Upper lobe of left lung (tissue), 6 donors: ENCODE data around the gene VMAC. TPM values are rescaled to one million over a fixed set of nuclear protein-coding genes. Genes with fewer than 3 reads are reported as not detected.

Source experiments
- ATAC-seq, 2 donors: fragments of 200-7000 bp; cut with Tn5 transposase; one replicate each; pipeline ENCODE4 v1.9.1; 2022; ENCODE audit warnings: mild to moderate bottlenecking in 2 of 2, moderate library complexity in 2 of 2; ENCODE audit not compliant: low FRiP score in 2 of 2
- DNase-seq, 2 donors: peaks; one replicate each; pipeline ENCODE4 v3.0.0-alpha.2; 2019 to 2020
- H3K27ac ChIP-seq, 4 donors: fragments of 200-600 bp; sonication (generic); one replicate each; pipeline ENCODE4 v1.5.1; 2016 to 2019
- H3K27me3 ChIP-seq, 4 donors: fragments of 200-600 bp; sonication (generic); one replicate each; pipeline ENCODE4 v1.5.1; 2017 to 2019
- H3K36me3 ChIP-seq, 4 donors: fragments of 200-600 bp; sonication (generic); one replicate each; pipeline ENCODE4 v1.5.1; 2016 to 2019
- H3K4me1 ChIP-seq, 4 donors: fragments of 200-600 bp; sonication (generic); one replicate each; pipeline ENCODE4 v1.5.1; 2018 to 2019
- H3K4me3 ChIP-seq, 4 donors: fragments of 200-600 bp; sonication (generic); one replicate each; pipeline ENCODE4 v1.5.1; 2017 to 2019; ENCODE audit warnings: mild to moderate bottlenecking in 2 of 4, moderate library complexity in 1 of 4
- H3K9me3 ChIP-seq, 4 donors: fragments of 200-600 bp; sonication (generic); one replicate each; pipeline ENCODE4 v1.5.1; 2018 to 2019
- EP300 ChIP-seq, 4 donors: sonication (generic); formaldehyde crosslinking; IDR thresholded peaks; one replicate each; pipeline ENCODE4 v1.5.1; 2017; ENCODE audit warnings: antibody characterized with exemption in 4 of 4, control low read depth in 2 of 4
- POLR2A ChIP-seq, 4 donors: fragments of 450-650 bp; IDR thresholded peaks; one replicate each; pipeline ENCODE4 v1.5.1; 2016 to 2017; ENCODE audit warnings: antibody characterized with exemption in 4 of 4, mild to moderate bottlenecking in 2 of 4
- POLR2AphosphoS5 ChIP-seq, 2 donors: sonication (generic); formaldehyde crosslinking; IDR thresholded peaks; one replicate each; pipeline ENCODE4 v1.5.1; 2017; ENCODE audit warnings: antibody characterized with exemption in 2 of 2
- WGBS, 2 donors: methylation state at CpG; one replicate each; pipeline ENCODE4 v1.1.5; 2017 to 2018; 5-methylcytosine and 5-hydroxymethylcytosine counted together
- total RNA-seq, 6 donors: library from RNA; depleted of rRNA in 4 of 6; stranded (reverse); fragments of >200 nt in 4 of 6; gene quantifications; one replicate each; pipeline versions ENCODE4 v1.1.0 to v1.2.1, GENCODE V29; 2016 to 2021
- TF ChIP-seq, protein P1 (sequence below), 6 experiments: fragments of 450-650 bp in 4 of 6; fragments of 200-600 bp in 2 of 6; sonication (generic) in 2 of 6; IDR thresholded peaks; one replicate each; pipeline ENCODE4 v1.5.1; 2016 to 2019; ENCODE audit warnings: antibody characterized with exemption in 6 of 6
- donor health status: DM: no; HTN: no; CAD: no; lungs with moderate emphysema.
- donor health status: DM: no; HTN: yes; CAD: no; lungs with severe emphysema.

VMAC gene
- total RNA-seq, 6 donors from 2014 or later = 4.1 to 38.8 (median 9.3) TPM

- Histone ChIP-seq H3K27ac (no peak overlapping the region), H3K9me3 (no peaks in the 10 kb centered on the region), H3K4me1 (peaks cover 0 to 10% (median 0%) of the 10 kb centered on the region in 4 donors), H3K27me3 (peaks cover 0 to 6% (median 4%) of the 10 kb centered on the region in 4 donors), H3K36me3 (peaks cover 11 to 29% (median 26%) of the 10 kb centered on the region in 4 donors), H3K4me3 (no peak overlapping the region)
- no peak for DNase-seq
- ATAC-seq = no peak
- WGBS, 2 donors = 45 to 56% methylated on average over 5 to 10 of the region's 15 CpGs
- TF ChIP-seq EP300 (IDR thresholded peaks at IDR 0.05) (no peak), POLR2AphosphoS5 (IDR thresholded peaks at IDR 0.05) (no peak), POLR2A (IDR thresholded peaks at IDR 0.05) (no peak)
- TF ChIP-seq, protein P1, sequence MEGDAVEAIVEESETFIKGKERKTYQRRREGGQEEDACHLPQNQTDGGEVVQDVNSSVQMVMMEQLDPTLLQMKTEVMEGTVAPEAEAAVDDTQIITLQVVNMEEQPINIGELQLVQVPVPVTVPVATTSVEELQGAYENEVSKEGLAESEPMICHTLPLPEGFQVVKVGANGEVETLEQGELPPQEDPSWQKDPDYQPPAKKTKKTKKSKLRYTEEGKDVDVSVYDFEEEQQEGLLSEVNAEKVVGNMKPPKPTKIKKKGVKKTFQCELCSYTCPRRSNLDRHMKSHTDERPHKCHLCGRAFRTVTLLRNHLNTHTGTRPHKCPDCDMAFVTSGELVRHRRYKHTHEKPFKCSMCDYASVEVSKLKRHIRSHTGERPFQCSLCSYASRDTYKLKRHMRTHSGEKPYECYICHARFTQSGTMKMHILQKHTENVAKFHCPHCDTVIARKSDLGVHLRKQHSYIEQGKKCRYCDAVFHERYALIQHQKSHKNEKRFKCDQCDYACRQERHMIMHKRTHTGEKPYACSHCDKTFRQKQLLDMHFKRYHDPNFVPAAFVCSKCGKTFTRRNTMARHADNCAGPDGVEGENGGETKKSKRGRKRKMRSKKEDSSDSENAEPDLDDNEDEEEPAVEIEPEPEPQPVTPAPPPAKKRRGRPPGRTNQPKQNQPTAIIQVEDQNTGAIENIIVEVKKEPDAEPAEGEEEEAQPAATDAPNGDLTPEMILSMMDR (IDR thresholded peaks at IDR 0.05) = no peak
These were observed 11.8 kb upstream of the VMAC start for GRCh38 chr19:5892772-5893275.

- Histone ChIP-seq H3K27me3 (peaks cover 0 to 6% (median 4%) of the 10 kb centered on the region in 4 donors), H3K9me3 (no peaks in the 10 kb centered on the region), H3K4me1 (peaks cover 0 to 10% (median 0%) of the 10 kb centered on the region in 4 donors), H3K4me3 (no peak overlapping the region), H3K27ac (no peak overlapping the region), H3K36me3 (peaks cover 11 to 29% (median 26%) of the 10 kb centered on the region in 4 donors)
- WGBS, 2 donors = 82 to 88% methylated on average over 11 to 13 of the region's 13 CpGs
- ATAC-seq (no peak), DNase-seq (no peak)
- TF ChIP-seq POLR2AphosphoS5 (IDR thresholded peaks at IDR 0.05) (no peak), POLR2A (IDR thresholded peaks at IDR 0.05) (no peak), EP300 (IDR thresholded peaks at IDR 0.05) (no peak)
- TF ChIP-seq, protein P1 (IDR thresholded peaks at IDR 0.05) = no peak
These were observed 11.3 kb upstream of the VMAC start for GRCh38 chr19:5893296-5893903.

- DNase-seq = peak in 1 of 2 donors; percentile 75
- H3K4me1 ChIP-seq = peaks cover 0 to 10% (median 0%) of the 10 kb centered on the region in 4 donors
- H3K36me3 ChIP-seq = peaks cover 11 to 29% (median 26%) of the 10 kb centered on the region in 4 donors
- peaks cover 0 to 6% (median 4%) of the 10 kb centered on the region in 4 donors for H3K27me3 ChIP-seq
- ATAC-seq = no peak
- H3K4me3 ChIP-seq = no peak overlapping the region
- TF ChIP-seq EP300 (IDR thresholded peaks at IDR 0.05) = no peak
- TF ChIP-seq POLR2A (IDR thresholded peaks at IDR 0.05) = no peak
- TF ChIP-seq, protein P1 (IDR thresholded peaks at IDR 0.05) = no peak
- TF ChIP-seq POLR2AphosphoS5 (IDR thresholded peaks at IDR 0.05) = no peak
- WGBS, 2 donors = 78 to 84% methylated on average over 11 to 28 of the region's 28 CpGs
- H3K9me3 ChIP-seq = no peaks in the 10 kb centered on the region
- H3K27ac ChIP-seq = no peak overlapping the region
These were observed 10.6 kb upstream of the VMAC start for GRCh38 chr19:5893907-5894703.

GRCh38 chr19:5894704-5895349 is 9.8 kb upstream of the VMAC start:
- peaks cover 0 to 10% (median 0%) of the 10 kb centered on the region in 4 donors for H3K4me1 ChIP-seq
- ATAC-seq = no peak
- 86 to 93% methylated on average over 8 to 28 of the region's 28 CpGs for WGBS, 2 donors

More at GRCh38 chr19:5894704-5895349, 9.8 kb upstream of the VMAC start:
- Histone ChIP-seq H3K27me3 (peaks cover 0 to 6% (median 4%) of the 10 kb centered on the region in 4 donors), H3K27ac (no peak overlapping the region), H3K9me3 (no peaks in the 10 kb centered on the region), H3K36me3 (peaks cover 11 to 29% (median 26%) of the 10 kb centered on the region in 4 donors), H3K4me3 (no peak overlapping the region)
- no peak for TF ChIP-seq POLR2AphosphoS5 (IDR thresholded peaks at IDR 0.05)
- TF ChIP-seq, protein P1 (IDR thresholded peaks at IDR 0.05) = no peak
- TF ChIP-seq EP300 (IDR thresholded peaks at IDR 0.05) = no peak
- TF ChIP-seq POLR2A (IDR thresholded peaks at IDR 0.05) = no peak
- DNase-seq = no peak
